Measurements from ENCODE around the gene PPL. TPM values are rescaled to one million over a fixed set of nuclear protein-coding genes. Genes with fewer than 3 reads are reported as not detected.

PPL gene
- total and polyA plus RNA-seq, 2 of the 8 experiments (the other 6 are each of a cell fraction or from before 2014, with no cell fraction given), result 11.3 to 29.5 TPM

DNA sequence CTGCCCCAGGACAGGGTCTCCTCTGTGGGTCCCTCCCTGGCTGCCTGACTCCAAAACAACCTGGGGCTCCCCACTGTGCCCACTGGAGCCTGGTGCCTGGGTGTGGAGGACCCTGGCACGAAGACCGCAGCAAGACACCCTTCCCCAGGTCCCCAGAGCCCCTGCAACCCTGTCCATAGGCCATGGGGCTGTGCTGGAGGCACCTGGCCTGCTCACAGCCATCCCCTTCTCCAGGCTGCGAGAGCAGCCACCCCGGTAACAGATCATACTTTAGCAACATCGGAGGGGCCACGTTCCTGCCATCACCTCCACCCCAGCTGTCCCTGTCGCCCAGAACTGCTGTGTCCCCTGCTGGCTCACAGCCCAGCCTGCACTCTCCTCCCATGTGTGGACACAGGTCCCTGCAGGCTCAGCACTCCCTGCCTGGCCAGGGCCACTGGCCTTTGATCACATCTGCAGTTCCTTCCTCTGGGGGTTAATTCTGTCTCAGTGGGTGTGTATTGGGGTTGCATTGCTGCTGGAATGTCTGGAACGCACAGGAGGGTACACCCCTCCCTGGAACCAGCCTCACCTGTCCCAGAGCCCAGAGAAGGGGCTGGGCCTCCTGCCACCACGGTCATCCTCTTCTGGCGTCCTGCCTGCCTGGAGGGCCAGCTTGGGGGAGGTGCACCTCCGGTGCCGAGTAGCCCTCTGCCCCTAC is 12.2 kb downstream of the PPL start:
- peaks cover 4% of the 10 kb centered on the region for H3K79me1 ChIP-seq (ENCODE audit: low read depth, low read length)
- no peak overlapping the region for H3K56ac ChIP-seq (replicated peaks; ENCODE audit: insufficient read length, low read depth, low read length)
- H3K4me2 ChIP-seq (ENCODE audit: insufficient read depth in 1 of 2, low read depth in 2 of 2, low read length in 2 of 2), result peak overlapping the region; percentile 14 to 36; a peak in 2 of 4 replicates
- CTCF ChIA-PET (ENCODE audit: partially characterized antibody), result interaction anchor here (1.5 kb wide), 1 partner anchor 13 kb away, joined by 4 read pairs; no protein-coding TSS in a partner anchor
- no peak overlapping the region for H4K5ac ChIP-seq (ENCODE audit: insufficient read length, low read depth, low read length)
- H2AFZ ChIP-seq (ENCODE audit: low read length), result no peak overlapping the region
- H3K79me2 ChIP-seq (ENCODE audit: control insufficient read depth in 1 of 2, insufficient read depth in 2 of 2, low read length in 2 of 2), result peaks cover 0 to 6% of the 10 kb centered on the region in 2 experiments; a peak in 2 of 4 replicates
- peak overlapping the region; percentile 78; the same call in 1 of the 2 replicates for H2BK5ac ChIP-seq (ENCODE audit: low read depth, low read length)
- no peak overlapping the region for H2BK15ac ChIP-seq (ENCODE audit: low read length)
- H3K18ac ChIP-seq (ENCODE audit: extremely low read depth, low read length), result no peak overlapping the region
- H3K27me3 ChIP-seq (replicated peaks in 1 of 4; ENCODE audit: control insufficient read depth in 3 of 4, extremely low read depth in 1 of 4, insufficient read depth in 3 of 4, low read length in 3 of 4), result no peaks in the 10 kb centered on the region; a peak in 1 of 7 replicates
- H3K23me2 ChIP-seq (ENCODE audit: low read depth, low read length), result no peaks in the 10 kb centered on the region
- peak overlapping the region; percentile 95 for H2BK12ac ChIP-seq (ENCODE audit: low read depth, low read length)
- no peak overlapping the region for H3K4ac ChIP-seq (replicated peaks; ENCODE audit: insufficient read length, low read depth, low read length)
- no peak overlapping the region for H4K8ac ChIP-seq (ENCODE audit: extremely low read depth, insufficient read depth, low read length)
- H3K36me3 ChIP-seq (ENCODE audit: control insufficient read depth in 2 of 4, insufficient read depth in 4 of 4, low read length in 3 of 4), result peaks cover 0 to 8% (median 2%) of the 10 kb centered on the region in 4 experiments; a peak in 3 of 8 replicates
- no peak overlapping the region for H2BK20ac ChIP-seq (ENCODE audit: low read length)
- no peak overlapping the region for H3K14ac ChIP-seq (ENCODE audit: insufficient read length)
- peaks cover 0 to 4% of the 10 kb centered on the region in 2 experiments for H4K20me1 ChIP-seq (replicated peaks in 1 of 2; ENCODE audit: control insufficient read depth in 1 of 2, insufficient read depth in 2 of 2, low read length in 2 of 2)
- peak overlapping the region; percentile 24; the same call in 1 of the 2 replicates for H2AK5ac ChIP-seq (ENCODE audit: low read depth, low read length)
- peaks cover 4 to 5% of the 10 kb centered on the region in 2 experiments; a peak in 2 of 4 replicates for H3K9me3 ChIP-seq (ENCODE audit: insufficient read depth in 2 of 2, low read depth in 1 of 2, low read length in 1 of 2)
- FAIRE-seq (no peak), DNase-seq (ENCODE audit: low read depth in 1 of 2, low spot score in 2 of 2) (no peak)
- TF ChIP-seq TEAD4 (IDR thresholded peaks at IDR 0.05; ENCODE audit: low read depth, low read length) (peak; percentile 93), USF2 (IDR thresholded peaks at IDR 0.05; ENCODE audit: low read length) (no peak)
- no peak overlapping the region for H3K23ac ChIP-seq (ENCODE audit: insufficient read length)
- H3K4me1 ChIP-seq (replicated peaks in 1 of 4; ENCODE audit: control insufficient read depth in 3 of 4, insufficient read depth in 4 of 4, low read length in 3 of 4), result peaks cover 0 to 8% (median 3%) of the 10 kb centered on the region in 4 experiments; a peak in 4 of 7 replicates
- H4K91ac ChIP-seq (replicated peaks; ENCODE audit: insufficient read length, low read length), result peak overlapping the region; percentile 2
- 76% methylated on average over 12 of the region's 12 CpGs; no CpG with 5 or more reads in 1 of the 2 experiments for WGBS, 2 experiments (ENCODE audit: extremely low coverage in 1 of 2, insufficient coverage in 1 of 2, insufficient read length in 1 of 2, insufficient replicate concordance in 2 of 2, low coverage in 1 of 2, low lambda C conversion rate in 2 of 2, missing lambda C conversion rate in 1 of 2)
- POLR2A ChIA-PET (ENCODE audit: partially characterized antibody), result interaction anchor here (1.4 to 3.0 kb wide), 2 partner anchors 9 to 11 kb away, joined by 3 to 11 read pairs; no protein-coding TSS in a partner anchor
- no peak overlapping the region for H2BK120ac ChIP-seq (replicated peaks; ENCODE audit: low read depth, low read length)
- no peak overlapping the region for H3K4me3 ChIP-seq (ENCODE audit: extremely low read depth in 1 of 4, insufficient read depth in 2 of 4, low read depth in 3 of 4, low read length in 4 of 4)
- no peak overlapping the region for H3K27ac ChIP-seq (ENCODE audit: low read depth, low read length)
- no peak overlapping the region for H3K9ac ChIP-seq (replicated peaks in 1 of 4; ENCODE audit: extremely low read depth in 1 of 4, low read depth in 3 of 4, low read length in 3 of 4)

Measured in H1 (cell line).